Cardiac fibroblast (primary cell): ENCODE data around the gene TNS3.

ENCODE experiments used
- DNase-seq, 2 donors: peaks; one replicate each; pipeline versions ENCODE4 v3.0.0 to v3.0.0-alpha.2; 2010; ENCODE audit warnings: low read depth in 2 of 2
- H3K4me3 ChIP-seq, 2 donors: replicated peaks in 1 of 2; 1 replicate in 1 of 2; 2 replicates in 1 of 2; pipeline ENCODE4 v1.5.1; 2011; ENCODE audit warnings: low read depth in 2 of 2, low read length in 2 of 2, mild to moderate bottlenecking in 2 of 2, moderate library complexity in 1 of 2
- TF ChIP-seq, protein P1 (sequence below): IDR thresholded peaks from one replicate; pipeline ENCODE4 v1.5.1; 2011; ENCODE audit warnings: low read depth, mild to moderate bottlenecking, low read length, inconsistent platforms

TNS3 gene

DNA sequence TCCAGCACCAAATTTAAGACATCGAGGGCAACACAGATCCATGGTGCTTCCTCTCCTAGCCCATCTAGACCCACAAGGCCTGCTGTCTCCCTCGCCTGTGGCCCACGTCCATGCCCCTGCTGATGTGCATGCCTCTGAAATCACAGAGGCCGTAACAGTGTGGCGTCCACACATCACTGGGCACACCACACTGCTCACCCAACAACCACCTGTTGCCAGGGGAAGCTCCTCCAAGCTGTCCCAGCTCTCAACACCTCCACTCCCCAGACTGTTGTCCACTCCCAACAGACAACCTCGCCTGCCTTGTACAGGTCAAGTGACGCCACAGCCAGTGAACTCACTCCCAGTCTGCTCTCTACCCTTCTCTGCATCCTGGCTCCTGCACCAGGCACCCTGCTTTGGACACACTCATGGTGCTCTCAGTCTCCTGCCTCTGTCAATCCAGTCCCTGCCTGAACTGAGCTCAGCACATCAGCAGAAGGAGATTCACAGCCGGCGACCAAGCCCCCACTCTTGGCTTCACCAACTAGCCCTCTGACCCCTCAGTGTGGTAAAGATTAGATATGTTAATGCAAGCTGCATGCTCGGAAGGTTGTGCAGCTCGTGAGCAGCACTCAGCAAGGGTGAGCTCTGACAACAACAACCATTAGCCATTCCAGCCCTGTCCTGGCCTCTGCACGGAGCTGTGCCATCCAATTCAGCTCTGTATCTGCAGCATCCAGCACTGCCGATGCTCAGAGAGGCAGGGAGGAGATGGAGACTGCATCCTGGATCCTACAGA, 197.0 kb downstream of the TNS3 start:
- TF ChIP-seq, protein P1, sequence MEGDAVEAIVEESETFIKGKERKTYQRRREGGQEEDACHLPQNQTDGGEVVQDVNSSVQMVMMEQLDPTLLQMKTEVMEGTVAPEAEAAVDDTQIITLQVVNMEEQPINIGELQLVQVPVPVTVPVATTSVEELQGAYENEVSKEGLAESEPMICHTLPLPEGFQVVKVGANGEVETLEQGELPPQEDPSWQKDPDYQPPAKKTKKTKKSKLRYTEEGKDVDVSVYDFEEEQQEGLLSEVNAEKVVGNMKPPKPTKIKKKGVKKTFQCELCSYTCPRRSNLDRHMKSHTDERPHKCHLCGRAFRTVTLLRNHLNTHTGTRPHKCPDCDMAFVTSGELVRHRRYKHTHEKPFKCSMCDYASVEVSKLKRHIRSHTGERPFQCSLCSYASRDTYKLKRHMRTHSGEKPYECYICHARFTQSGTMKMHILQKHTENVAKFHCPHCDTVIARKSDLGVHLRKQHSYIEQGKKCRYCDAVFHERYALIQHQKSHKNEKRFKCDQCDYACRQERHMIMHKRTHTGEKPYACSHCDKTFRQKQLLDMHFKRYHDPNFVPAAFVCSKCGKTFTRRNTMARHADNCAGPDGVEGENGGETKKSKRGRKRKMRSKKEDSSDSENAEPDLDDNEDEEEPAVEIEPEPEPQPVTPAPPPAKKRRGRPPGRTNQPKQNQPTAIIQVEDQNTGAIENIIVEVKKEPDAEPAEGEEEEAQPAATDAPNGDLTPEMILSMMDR = no peak
- no peak for DNase-seq
- no peak overlapping the region for H3K4me3 ChIP-seq

DNA sequence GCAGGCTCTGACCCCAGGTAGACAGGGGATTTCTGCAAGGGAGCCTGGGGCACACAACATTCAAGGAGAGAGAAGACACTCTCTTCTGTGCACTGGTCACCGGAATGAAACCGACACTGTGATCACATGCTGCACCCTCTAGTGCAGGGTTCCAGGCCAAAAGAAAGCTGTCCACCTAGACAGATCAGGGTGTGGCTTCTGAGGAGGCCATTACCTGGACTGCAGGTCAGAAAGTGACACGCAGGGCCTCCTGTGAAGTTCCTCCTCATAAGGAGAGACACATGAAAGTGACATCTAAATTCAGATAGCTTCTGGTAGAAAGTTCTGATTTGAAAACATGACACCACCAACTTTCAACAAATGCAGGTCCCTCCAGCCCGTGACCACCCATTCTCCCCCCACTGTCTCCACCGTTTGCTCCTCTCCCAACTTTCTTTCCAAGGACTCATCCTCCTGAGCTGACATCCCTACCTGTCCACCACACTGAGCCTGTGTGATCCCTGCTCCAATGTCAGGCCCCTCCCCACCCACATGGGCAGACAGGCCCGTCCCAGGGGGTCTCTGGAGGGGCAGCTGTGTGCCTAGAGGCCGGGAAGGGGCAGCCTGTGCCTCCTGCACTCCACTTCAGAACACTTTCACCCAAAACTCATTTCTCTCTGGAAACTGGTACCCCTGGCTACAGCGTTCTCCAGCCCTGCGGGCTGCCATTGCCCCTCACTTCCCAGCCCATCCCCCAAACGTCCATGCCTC, 198.0 kb downstream of the TNS3 start:
- TF ChIP-seq, protein P1 = no peak
- no peak for DNase-seq
- no peak overlapping the region for H3K4me3 ChIP-seq

DNA sequence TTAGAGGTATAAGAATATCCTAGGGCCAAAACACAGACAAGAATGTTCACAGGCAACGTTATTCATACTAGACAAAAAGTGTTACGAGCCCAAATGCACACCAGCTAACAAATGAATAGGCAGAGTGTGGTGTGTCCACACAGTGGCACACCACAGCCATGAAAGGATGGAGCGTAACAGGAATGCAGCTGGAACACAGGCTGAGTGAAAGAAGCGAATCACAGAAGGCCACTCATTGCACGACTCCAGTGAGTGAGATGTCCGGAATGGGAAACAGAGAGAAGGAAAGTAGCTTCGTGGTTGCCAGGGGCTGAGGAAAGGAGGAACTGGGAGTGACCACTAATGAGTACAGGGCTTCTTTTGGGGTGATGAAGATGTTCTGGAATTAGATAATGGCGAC, 198.8 kb downstream of the TNS3 start:
- TF ChIP-seq, protein P1 = no peak
- no peak for DNase-seq
- no peak overlapping the region for H3K4me3 ChIP-seq

DNA sequence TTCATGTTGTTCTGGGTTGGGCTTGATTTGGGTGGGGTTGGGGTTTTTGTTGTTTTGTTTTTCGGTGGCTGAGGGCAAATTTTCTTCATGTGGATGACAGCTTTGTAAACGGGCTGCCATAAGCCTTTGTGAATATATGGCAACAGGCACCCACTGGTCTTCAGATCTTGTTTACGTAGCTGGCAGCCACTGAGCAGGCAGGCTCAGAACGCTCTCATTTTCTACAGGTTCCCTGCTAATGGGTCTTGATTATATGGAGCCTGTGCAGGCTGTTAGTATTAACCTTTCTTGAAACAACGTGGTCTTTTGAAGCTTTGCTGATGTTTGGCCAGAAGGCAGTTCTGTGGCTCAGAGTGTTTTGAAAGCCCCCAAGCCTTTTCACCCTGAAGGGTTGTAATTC, 199.7 kb downstream of the TNS3 start:
- DNase-seq = no peak
- no peak overlapping the region for H3K4me3 ChIP-seq
- TF ChIP-seq, protein P1 = no peak

DNA sequence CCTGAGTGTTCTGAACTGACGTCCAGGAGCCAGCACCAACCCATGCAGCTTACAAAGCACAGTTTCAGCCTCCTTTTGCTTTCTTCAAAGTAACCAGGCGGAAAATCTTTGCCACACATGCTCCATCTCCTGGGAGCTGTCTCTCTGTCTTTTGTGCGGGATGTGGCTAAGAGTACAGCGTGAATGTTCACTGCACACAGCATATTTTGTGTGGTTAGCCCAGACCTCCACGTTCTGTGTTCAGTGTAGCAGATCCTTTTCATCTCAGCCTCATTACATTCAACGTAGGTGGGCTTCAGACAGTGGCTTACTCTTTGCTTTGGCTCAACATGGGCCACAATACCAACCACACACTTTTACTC, 200.8 kb downstream of the TNS3 start:
- no peak for DNase-seq
- TF ChIP-seq, protein P1 = no peak
- no peak overlapping the region for H3K4me3 ChIP-seq

DNA sequence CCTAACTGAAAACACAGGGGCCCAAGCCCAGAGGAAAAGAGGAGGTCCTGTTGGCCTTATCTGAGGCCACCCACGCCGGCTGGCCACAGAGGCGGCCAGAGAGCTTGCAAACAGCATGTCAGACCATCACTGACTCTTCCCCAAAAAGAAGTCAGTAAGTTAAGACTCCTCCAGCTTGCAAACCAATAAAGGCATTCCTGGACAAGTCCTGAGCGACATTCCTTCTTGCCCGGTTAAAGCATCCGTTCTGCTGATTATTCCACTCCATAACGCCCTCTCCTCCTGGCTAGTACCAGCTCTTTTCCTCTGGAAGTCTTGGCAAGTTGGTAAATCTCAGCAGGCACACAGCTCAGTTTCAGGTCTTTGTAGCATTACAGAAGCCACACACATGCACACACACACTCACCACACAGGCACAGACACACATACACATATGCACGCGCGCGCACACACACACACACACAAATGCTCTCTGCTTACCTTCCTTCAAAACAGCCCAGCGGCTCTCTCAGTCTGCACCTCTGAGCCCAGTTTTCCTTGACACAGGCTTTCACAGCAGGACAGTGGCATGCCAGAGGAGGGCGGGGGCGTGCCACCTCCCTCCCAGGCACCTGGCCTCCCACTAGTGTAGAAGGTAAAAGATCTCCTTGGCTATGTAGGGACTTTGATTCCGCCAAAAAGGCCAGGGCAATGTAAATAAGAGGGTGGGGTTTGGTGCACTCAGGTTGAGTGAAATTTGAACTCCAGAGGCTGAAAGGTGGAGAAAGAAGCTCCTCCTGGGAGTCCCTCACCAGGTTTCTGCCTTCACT, 201.4 kb downstream of the TNS3 start:
- DNase-seq = peak; percentile 27 to 80
- H3K4me3 ChIP-seq = no peak overlapping the region
- TF ChIP-seq, protein P1 = no peak
